ENCODE data around the gene FANCB. TPM values are rescaled to one million over a fixed set of nuclear protein-coding genes. Genes with fewer than 3 reads are reported as not detected.

The FANCB gene
- total and polyA plus RNA-seq, 2 experiments from 2014 or later, result 4.8 to 9.7 TPM

DNA sequence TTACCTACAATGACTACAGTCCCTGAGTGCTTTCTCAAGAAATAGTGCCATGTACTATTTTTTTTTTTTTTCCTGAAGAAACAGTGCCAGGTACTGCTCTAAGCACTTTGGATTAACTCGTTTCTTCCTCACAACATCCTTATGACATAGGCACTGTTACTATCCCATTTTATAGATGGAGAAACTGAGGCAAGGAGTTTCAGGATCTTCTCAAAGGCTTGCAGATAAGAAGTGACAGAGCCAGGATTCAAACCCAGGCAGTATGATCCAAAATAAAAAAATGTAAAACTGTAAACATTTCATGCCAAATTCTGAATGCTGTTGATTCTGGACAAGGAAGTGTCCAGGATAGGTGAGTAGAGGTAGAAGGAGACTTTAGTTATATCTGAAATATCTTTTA, 1.1 kb downstream of the FANCB start:
- H3K4me3 ChIP-seq, result peak overlapping the region; percentile 92
- H3K4me1 ChIP-seq (ENCODE audit: insufficient read depth), result no peaks in the 10 kb centered on the region
- no peaks in the 10 kb centered on the region for H3K9me3 ChIP-seq (ENCODE audit: low read depth)
- H3K79me2 ChIP-seq (ENCODE audit: insufficient read depth), result peaks cover 88% of the 10 kb centered on the region
- in situ Hi-C loops (cut with MboI), result no loop called here
- no peaks in the 10 kb centered on the region for H3K27me3 ChIP-seq (replicated peaks; ENCODE audit: insufficient read depth)
- H3K9me2 ChIP-seq (ENCODE audit: insufficient read depth), result no peaks in the 10 kb centered on the region
- peak overlapping the region; percentile 41; the same call in 1 of the 2 replicates for H2AFZ ChIP-seq
- no peaks in the 10 kb centered on the region for H3K36me3 ChIP-seq (ENCODE audit: low read depth)
- H3K27ac ChIP-seq, result no peak overlapping the region
- H4K20me1 ChIP-seq (ENCODE audit: insufficient read depth), result no peaks in the 10 kb centered on the region
- DNase-seq, result no peak
- no peak for TF ChIP-seq EZH2phosphoT487 (IDR thresholded peaks at IDR 0.05; ENCODE audit: insufficient read depth, low read depth)
- no peak for TF ChIP-seq EZH2 (IDR thresholded peaks at IDR 0.05; ENCODE audit: insufficient read depth, poor library complexity, severe bottlenecking)
- no peaks in the 10 kb centered on the region for H3F3A ChIP-seq (ENCODE audit: insufficient read depth)
- WGBS, 2 experiments (ENCODE audit: low coverage in 1 of 2, low lambda C conversion rate in 2 of 2, missing lambda C conversion rate in 2 of 2), result 0 to 17% methylated on average over 1 of the region's 1 CpG
- H3K4me2 ChIP-seq (ENCODE audit: unreplicated experiment), result peak overlapping the region; percentile 61
- peak overlapping the region; percentile 42; the same call in 1 of the 2 replicates for H3K9ac ChIP-seq

DNA sequence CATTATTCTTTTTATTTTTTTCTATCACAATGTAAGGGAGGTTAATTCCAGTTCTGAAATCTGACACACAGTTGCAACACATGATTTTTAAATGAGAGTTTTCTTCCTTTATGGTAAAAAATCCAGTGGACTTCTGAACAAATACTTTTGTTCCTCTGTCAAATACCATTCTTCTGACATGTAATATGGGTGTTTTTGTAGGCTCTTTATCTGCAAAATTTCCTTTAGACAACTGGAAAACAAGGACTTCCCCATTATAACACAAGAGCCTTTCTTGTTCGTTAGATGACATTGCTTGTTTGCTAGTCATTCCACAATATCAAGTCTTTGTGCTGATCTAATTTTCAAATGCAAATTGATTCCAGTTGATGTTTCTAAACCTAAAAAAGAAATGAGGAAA, 7.7 kb downstream of the FANCB start:
- Histone ChIP-seq H3K27me3 (replicated peaks; ENCODE audit: insufficient read depth) (no peaks in the 10 kb centered on the region), H2AFZ (peak overlapping the region; percentile 48; the same call in 1 of the 2 replicates), H3K36me3 (ENCODE audit: low read depth) (no peaks in the 10 kb centered on the region), H3K79me2 (ENCODE audit: insufficient read depth) (peaks cover 50% of the 10 kb centered on the region), H3K27ac (peak overlapping the region; percentile 69), H3K4me3 (0 out of 2 replicates have a peak overlapping the region, but pooled peaks have one; percentile 18), H3K4me1 (ENCODE audit: insufficient read depth) (peaks cover 22% of the 10 kb centered on the region), H3K4me2 (ENCODE audit: unreplicated experiment) (peak overlapping the region; percentile 52), H3K9me2 (ENCODE audit: insufficient read depth) (no peaks in the 10 kb centered on the region), H3K9ac (no peak overlapping the region; the same call in 1 of the 2 replicates), H3K9me3 (ENCODE audit: low read depth) (no peaks in the 10 kb centered on the region), H3F3A (ENCODE audit: insufficient read depth) (peaks cover 23% of the 10 kb centered on the region; the same call in 1 of the 2 replicates), H4K20me1 (ENCODE audit: insufficient read depth) (no peaks in the 10 kb centered on the region)
- WGBS, 2 experiments (ENCODE audit: low coverage in 1 of 2, low lambda C conversion rate in 2 of 2, missing lambda C conversion rate in 2 of 2), result 5 to 6% methylated on average over 1 of the region's 1 CpG
- in situ Hi-C loops (cut with MboI), result no loop called here
- DNase-seq, result peak; percentile 48
- TF ChIP-seq EZH2 (IDR thresholded peaks at IDR 0.05; ENCODE audit: insufficient read depth, poor library complexity, severe bottlenecking), result no peak
- TF ChIP-seq EZH2phosphoT487 (IDR thresholded peaks at IDR 0.05; ENCODE audit: insufficient read depth, low read depth), result no peak

DNA sequence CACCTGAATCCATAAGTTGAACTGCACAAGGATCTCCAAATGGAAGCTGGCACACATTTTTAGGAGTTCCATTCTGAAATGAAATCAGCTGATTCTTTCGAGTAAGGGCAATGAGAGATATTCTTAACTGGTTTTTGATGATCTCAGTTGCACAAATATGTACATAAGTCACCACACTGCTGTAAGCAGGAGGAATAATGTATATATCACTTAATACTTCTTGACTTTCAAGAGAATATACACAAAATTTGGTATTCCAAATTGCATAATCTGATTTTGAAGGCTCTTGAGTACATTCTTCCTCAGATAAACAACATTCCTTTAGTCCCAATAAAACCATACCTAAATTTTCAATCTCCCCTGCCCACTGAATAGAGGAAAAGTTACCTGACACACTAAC, 8.2 kb downstream of the FANCB start:
- peak; percentile 48 for DNase-seq
- no peaks in the 10 kb centered on the region for H3K9me3 ChIP-seq (ENCODE audit: low read depth)
- peak overlapping the region; percentile 36; the same call in 1 of the 2 replicates for H2AFZ ChIP-seq
- H3K79me2 ChIP-seq (ENCODE audit: insufficient read depth), result peaks cover 44% of the 10 kb centered on the region
- H3K4me2 ChIP-seq (ENCODE audit: unreplicated experiment), result peak overlapping the region; percentile 52
- no peaks in the 10 kb centered on the region for H4K20me1 ChIP-seq (ENCODE audit: insufficient read depth)
- H3K4me3 ChIP-seq, result 0 out of 2 replicates have a peak overlapping the region, but pooled peaks have one; percentile 18
- no peaks in the 10 kb centered on the region for H3K36me3 ChIP-seq (ENCODE audit: low read depth)
- peaks cover 23% of the 10 kb centered on the region; the same call in 1 of the 2 replicates for H3F3A ChIP-seq (ENCODE audit: insufficient read depth)
- no peak overlapping the region; the same call in 1 of the 2 replicates for H3K9ac ChIP-seq
- 22 to 43% methylated on average over 1 of the region's 1 CpG for WGBS, 2 experiments (ENCODE audit: low coverage in 1 of 2, low lambda C conversion rate in 2 of 2, missing lambda C conversion rate in 2 of 2)
- in situ Hi-C loops (cut with MboI), result no loop called here
- H3K9me2 ChIP-seq (ENCODE audit: insufficient read depth), result no peaks in the 10 kb centered on the region
- peaks cover 22% of the 10 kb centered on the region for H3K4me1 ChIP-seq (ENCODE audit: insufficient read depth)
- H3K27ac ChIP-seq, result peak overlapping the region; percentile 69
- TF ChIP-seq EZH2phosphoT487 (IDR thresholded peaks at IDR 0.05; ENCODE audit: insufficient read depth, low read depth) (no peak), EZH2 (IDR thresholded peaks at IDR 0.05; ENCODE audit: insufficient read depth, poor library complexity, severe bottlenecking) (no peak)
- H3K27me3 ChIP-seq (replicated peaks; ENCODE audit: insufficient read depth), result no peaks in the 10 kb centered on the region

DNA sequence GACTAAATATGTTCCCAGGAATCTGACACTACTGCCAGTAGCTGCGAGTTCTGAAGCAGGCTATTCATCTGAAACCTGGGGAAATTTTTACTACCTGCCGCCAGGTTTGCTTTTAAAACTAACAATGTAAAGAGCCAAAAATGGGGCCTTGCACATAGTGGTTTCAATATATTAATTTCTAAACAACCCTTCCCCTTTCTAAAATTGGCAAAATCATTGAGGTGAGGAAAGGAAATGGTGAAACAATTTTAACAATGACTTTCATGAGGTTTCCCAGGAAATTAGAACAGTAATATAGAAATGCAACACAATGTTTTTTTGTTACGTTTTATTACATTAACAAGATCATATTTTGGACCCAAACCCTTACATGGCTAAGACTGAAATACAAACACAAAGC, 21.3 kb downstream of the FANCB start:
- no peaks in the 10 kb centered on the region for H4K20me1 ChIP-seq (ENCODE audit: insufficient read depth)
- TF ChIP-seq EZH2phosphoT487 (IDR thresholded peaks at IDR 0.05; ENCODE audit: insufficient read depth, low read depth), result no peak
- TF ChIP-seq EZH2 (IDR thresholded peaks at IDR 0.05; ENCODE audit: insufficient read depth, poor library complexity, severe bottlenecking), result no peak
- H3K4me3 ChIP-seq, result no peak overlapping the region
- H3K9me2 ChIP-seq (ENCODE audit: insufficient read depth), result no peaks in the 10 kb centered on the region
- H3K9ac ChIP-seq, result no peak overlapping the region
- no peaks in the 10 kb centered on the region for H3K4me1 ChIP-seq (ENCODE audit: insufficient read depth)
- no peaks in the 10 kb centered on the region for H3K79me2 ChIP-seq (ENCODE audit: insufficient read depth)
- no peak for DNase-seq
- no peak overlapping the region for H3K4me2 ChIP-seq (ENCODE audit: unreplicated experiment)
- 100% methylated on average over 3 of the region's 3 CpGs for WGBS, 2 experiments (ENCODE audit: low coverage in 1 of 2, low lambda C conversion rate in 2 of 2, missing lambda C conversion rate in 2 of 2)
- in situ Hi-C loops (cut with MboI), result no loop called here
- H3K27ac ChIP-seq, result no peak overlapping the region
- no peaks in the 10 kb centered on the region for H3K36me3 ChIP-seq (ENCODE audit: low read depth)
- H3K9me3 ChIP-seq (ENCODE audit: low read depth), result no peaks in the 10 kb centered on the region
- H2AFZ ChIP-seq, result no peak overlapping the region
- H3F3A ChIP-seq (ENCODE audit: insufficient read depth), result no peaks in the 10 kb centered on the region
- no peaks in the 10 kb centered on the region for H3K27me3 ChIP-seq (replicated peaks; ENCODE audit: insufficient read depth)

All from GM23248 (cell line).